Measurements from ENCODE around the gene PODXL2.
"Not testable (repeated sequence)": the region's sequence is repeated elsewhere in the genome, so short reads cannot be mapped to it uniquely, and the experiment has no call there.

PODXL2 gene

DNA sequence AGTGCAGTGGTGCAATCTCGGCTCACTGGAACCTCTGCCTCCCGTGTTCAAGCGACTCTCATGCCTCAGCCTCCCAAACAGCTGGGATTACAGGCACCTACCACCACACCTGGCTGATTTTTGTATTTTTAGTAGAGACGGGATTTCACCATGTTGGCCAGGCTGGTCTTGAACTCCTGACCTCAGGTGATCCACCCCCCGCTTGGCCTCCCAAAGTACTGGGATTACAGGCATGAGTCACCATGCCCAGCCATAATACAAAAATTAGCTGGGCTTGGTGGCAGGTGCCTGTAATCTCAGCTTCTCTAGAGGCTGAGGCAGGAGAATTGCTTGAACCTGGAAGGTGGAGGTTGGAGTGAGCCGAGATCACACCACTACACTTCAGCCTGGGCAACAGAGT is 26.0 kb downstream of the PODXL2 start:
- DNase-seq (ENCODE audit: low read depth in 2 of 2): not testable (repeated sequence)

- DNase-seq (ENCODE audit: low read depth in 2 of 2): peak; percentile 12 to 23
These were observed 26.7 kb downstream of the PODXL2 start for GRCh38 chr3:127655641-127656040.

DNA sequence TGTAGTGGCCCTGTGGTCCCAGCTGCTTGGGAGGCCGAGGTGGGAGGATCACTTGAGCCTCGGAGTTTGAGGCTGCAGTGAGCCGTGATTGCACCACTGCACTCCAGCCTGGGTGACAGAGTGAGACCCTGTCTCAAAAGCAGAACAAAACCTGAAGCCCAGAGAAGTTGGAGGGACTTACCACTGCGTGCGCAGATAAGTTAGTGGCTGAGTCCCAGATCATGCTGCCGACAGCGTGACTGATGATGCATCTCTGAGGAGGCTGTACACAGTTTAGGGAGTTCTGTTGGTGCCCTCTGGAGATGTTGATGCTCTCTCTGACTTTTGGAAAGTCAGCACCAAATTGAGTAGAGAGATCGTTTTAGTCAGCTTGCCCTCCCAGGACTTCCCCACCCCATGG is 27.9 kb downstream of the PODXL2 start:
- DNase-seq (ENCODE audit: low read depth in 2 of 2): no peak

DNA sequence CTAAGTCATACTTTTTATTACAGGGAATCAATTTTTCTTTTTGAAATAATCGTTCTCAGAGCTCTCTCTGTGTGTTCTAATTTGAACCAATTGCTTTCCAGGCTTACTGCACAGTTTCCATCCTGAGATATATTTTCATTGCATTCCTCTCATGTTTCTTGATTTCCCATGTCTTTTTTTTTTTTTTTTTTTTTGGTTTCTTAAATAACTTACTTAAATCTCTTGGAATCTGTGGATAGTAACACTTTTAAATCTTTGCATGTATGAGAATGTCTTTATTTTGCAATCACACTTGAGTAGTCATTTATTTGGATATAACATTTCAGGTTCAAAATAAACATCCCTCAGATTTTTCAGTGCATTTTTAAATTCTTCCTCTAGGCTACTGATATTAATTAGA is 29.2 kb downstream of the PODXL2 start:
- DNase-seq (ENCODE audit: low read depth in 2 of 2): no peak

DNA sequence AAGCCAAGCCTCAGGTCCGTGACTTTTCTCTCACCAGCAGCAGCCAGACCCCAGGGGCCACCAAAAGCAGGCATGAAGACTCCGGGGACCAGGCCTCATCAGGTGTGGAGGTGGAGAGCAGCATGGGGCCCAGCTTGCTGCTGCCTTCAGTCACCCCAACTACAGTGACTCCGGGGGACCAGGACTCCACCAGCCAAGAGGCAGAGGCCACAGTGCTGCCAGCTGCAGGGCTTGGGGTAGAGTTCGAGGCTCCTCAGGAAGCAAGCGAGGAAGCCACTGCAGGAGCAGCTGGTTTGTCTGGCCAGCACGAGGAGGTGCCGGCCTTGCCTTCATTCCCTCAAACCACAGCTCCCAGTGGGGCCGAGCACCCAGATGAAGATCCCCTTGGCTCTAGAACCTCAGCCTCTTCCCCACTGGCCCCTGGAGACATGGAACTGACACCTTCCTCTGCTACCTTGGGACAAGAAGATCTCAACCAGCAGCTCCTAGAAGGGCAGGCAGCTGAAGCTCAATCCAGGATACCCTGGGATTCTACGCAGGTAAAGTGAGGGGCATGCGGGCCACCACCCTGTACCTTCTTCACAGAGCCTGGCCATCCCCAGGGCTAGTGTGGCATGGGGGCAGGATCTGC is 31.8 kb downstream of the PODXL2 start:
- no peak for DNase-seq (ENCODE audit: low read depth in 2 of 2)

- DNase-seq (ENCODE audit: low read depth in 2 of 2): no peak
These were observed 32.6 kb downstream of the PODXL2 start for GRCh38 chr3:127661600-127661999.

DNA sequence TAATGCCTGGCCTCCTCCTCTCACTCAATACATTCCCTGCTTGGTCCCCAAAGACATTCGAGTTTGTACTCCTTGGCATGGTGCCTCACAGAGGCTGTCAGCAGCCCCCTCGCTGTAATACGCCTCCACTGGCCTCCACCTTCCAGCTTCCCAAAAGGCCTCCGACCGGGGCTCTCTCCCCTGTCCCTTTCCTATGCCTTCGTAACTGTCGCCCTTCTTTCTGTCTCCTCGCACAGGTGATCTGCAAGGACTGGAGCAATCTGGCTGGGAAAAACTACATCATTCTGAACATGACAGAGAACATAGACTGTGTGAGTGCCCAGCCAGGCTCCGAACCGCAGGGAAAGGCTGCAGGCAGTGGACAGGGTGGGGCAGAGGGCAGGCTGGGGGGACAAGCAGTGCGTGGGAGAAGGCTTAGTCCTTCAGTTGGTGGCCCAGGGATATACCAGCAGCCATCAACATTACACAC is 33.0 kb downstream of the PODXL2 start:
- no peak for DNase-seq (ENCODE audit: low read depth in 2 of 2)

DNA sequence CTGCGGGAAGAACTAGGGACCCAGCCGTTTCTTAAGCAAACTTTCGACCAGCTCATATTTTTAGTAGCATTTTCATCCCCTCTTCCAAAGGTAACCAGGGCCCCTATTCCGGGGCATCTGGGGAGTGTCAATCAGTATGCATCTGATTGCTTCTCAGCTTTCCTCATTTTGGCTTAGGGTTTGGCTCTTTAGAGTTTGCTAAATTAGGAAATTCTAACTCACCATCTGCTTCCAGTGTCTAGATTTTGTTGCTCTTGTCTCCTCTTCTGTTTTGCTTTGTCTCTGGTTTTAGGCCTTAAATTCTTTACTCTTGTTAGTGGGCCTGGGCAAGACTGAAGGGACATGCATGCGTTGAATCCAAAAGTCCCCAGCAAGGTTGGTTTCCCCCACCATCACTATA is 34.2 kb downstream of the PODXL2 start:
- no peak for DNase-seq (ENCODE audit: low read depth in 2 of 2)

GRCh38 chr3:127665165-127665564 is 36.2 kb downstream of the PODXL2 start:
- DNase-seq (ENCODE audit: low read depth in 2 of 2): no peak

- no peak for DNase-seq (ENCODE audit: low read depth in 2 of 2)
These were observed 36.6 kb downstream of the PODXL2 start for GRCh38 chr3:127665586-127665985.

- no peak for DNase-seq (ENCODE audit: low read depth in 2 of 2)
These were observed 37.7 kb downstream of the PODXL2 start for GRCh38 chr3:127666676-127667075.

- DNase-seq (ENCODE audit: low read depth in 2 of 2): no peak
These were observed 38.2 kb downstream of the PODXL2 start for GRCh38 chr3:127667119-127667681.

- DNase-seq (ENCODE audit: low read depth in 2 of 2): no peak
These were observed 39.9 kb downstream of the PODXL2 start for GRCh38 chr3:127668906-127669305.

GRCh38 chr3:127669541-127670228 is 40.7 kb downstream of the PODXL2 start:
- DNase-seq (ENCODE audit: low read depth in 2 of 2): no peak

DNA sequence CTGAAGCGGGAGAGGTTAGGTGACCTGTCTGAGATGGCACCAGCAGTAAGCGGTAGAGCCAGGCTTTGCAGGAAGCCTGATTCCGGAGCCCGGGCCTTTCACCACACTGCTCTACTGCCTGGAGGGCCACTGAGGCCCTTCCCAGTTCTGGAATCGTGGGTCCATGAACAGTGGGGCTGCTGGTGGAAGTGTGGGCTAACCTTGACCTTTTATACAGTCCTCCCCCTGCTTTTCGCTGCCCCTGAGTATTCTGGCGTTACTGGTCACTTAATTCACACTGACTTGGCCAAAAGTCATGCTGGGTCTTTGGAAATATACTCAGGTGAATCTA is 41.2 kb downstream of the PODXL2 start:
- no peak for DNase-seq (ENCODE audit: low read depth in 2 of 2)

DNA sequence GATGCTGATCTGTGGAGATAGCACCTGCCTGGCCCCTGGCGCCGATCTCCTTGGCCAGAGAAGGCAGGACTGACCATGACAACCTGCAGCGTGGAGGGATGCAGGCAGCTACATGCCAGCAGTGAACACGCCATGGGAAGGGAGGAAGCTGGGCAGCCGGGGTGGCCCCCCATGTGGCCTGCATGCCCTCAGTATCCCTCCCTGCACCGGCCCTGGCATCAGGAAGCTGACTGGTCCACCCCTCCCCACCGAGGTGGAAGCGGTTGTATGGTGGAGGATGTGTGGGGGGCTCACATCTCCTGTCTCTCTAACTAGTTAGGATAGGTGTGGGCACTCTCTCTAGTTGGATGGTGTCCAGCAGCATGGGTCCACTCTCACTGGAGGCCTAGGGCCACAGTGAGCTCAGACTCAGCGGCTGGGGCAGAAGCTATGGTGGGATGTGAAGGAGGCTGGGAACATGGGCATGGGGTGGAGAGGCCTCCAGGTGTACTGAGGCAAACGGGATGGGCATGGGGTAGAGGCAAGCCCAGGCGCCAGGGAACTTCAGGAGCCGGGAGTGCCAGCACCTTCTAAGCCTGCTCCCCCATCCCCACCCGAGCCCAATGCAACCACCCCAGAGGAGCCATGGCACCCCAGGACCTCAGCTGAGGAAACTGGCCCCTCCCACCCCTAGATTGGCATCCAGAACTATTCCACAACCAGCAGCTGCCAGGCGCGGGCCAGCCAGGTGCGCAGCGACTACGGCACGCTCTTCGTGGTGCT is 42.0 kb downstream of the PODXL2 start:
- DNase-seq (ENCODE audit: low read depth in 2 of 2): no peak

DNA sequence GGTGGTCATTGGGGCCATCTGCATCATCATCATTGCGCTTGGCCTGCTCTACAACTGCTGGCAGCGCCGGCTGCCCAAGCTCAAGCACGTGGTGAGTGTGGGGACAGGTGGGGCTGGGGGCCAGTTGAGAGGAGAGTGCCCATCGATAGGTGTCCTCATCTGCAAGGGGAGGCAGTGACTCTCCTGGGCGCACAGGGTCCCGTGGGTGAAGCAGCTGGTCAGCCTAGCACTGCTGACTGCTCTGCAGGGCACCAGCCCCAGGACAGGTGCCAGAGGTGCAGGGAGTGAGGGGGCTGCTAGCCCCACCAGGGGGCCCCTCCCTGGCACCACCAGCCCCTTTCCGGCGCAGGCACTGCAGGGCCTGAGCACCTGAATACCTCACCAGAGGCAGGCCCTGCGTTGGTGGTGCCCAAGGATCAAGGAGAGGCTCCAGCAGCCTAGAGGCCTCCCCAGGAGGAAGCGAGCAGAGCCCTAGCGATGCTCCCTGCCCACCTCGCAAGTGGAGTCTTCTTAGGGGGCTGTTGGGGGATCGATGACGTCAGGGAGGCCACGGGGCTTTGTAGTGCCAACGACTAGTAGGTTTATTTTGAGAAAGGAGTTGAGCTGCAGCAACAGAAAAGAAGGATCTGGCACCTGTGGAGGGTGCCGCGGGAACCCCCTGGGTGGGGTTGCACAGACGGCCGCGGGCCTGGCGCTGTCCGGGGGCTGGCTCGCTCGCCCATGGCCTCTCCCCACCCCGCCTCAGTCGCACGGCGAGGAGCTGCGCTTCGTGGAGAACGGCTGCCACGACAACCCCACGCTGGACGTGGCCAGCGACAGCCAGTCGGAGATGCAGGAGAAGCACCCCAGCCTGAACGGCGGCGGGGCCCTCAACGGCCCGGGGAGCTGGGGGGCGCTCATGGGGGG is 42.8 kb downstream of the PODXL2 start:
- no peak for DNase-seq (ENCODE audit: low read depth in 2 of 2)

DNA sequence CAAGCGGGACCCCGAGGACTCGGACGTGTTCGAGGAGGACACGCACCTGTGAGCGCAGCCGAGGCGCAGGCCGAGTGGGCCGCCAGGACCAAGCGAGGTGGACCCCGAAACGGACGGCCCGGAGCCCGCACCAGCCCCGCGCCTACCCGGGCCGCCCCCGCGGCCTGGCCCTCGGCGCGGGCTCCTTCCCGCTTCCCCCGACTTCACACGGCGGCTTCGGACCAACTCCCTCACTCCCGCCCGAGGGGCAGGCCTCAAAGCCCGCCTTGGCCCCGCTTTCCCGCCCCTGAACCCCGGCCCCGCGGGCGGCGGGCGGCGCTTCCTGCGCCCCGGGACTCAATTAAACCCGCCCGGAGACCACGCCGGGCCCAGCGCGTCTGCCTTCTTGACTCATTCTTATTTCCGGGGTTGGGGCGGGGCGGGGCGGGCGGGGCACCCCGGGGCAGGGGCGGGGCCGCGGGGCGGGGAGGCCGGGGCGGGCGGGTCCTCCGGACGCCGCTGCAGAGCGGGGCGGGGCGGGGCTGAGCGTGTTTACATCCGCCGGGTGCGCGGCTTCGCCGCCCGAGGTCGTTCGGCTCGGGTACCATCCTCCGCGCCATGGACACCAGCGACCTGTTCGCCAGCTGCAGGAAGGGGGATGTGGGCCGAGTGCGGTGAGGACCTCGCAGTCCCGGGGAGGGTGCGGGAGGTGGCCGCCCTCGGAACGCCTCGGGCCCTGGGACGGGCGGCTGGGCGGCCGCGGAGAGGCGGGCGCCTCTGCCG is 43.6 kb downstream of the PODXL2 start, which contains the start of gene ABTB1:
TSS of gene ABTB1 (plus strand) at position 524 of the 762 bp plus-strand sequence. CDS start at position 598, 74 bp downstream.
- DNase-seq (ENCODE audit: low read depth in 2 of 2): peak in 1 of 2 experiments; percentile 38

DNA sequence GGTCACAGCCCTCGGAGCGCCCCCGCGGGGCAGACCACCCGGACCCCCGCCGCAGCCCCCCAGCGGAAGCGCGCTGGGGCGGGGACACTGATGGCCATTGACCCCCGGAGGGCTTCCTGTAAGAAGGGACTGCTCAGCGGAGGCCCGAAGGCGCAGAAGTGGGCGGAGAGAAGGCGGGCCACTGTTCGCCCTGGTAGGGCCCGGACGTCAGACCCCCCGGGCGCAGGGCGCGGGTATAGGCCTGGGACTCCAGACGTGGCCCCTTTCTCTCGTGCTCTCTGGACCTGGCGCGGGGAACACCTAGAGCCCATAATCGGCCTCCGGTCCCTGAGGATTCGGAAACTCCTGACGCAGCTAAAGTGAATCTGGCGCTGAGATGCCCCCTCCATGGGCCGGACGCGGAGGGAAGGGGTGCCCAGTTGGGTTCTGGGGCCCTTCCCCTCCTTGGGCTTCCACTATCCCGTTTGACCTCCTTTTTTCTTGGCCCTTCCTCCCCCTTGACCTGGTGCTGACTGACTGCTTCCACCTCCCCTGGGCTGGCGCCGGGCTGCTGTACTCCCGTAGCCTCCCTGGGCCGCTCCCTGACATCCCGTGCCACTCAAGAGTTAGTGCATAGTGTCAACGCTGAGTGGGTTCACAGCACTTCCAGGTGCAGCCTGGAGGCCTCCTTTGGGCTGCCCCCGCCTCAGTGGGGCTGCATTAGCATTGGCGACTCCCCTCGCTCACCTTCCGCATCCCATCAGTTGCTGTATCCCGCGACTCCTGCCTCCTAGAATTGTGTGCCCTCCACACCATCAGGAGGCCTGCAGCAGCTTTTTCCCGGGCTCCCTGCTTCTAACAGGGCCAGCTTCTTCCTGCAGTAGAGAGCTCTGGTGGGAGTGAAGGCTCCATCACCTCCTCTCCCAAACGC is 44.5 kb downstream of the PODXL2 start:
- no peak for DNase-seq (ENCODE audit: low read depth in 2 of 2)

Data from fibroblast of skin of left biceps (primary cell).